GM18907 (cell line): ENCODE data around the gene NPTN.
"Not testable (repeated sequence)": the region's sequence is repeated elsewhere in the genome, so short reads cannot be mapped to it uniquely, and the experiment has no call there.

Experiments
- ATAC-seq: cut with Tn5 transposase; IDR thresholded peaks from one replicate; pipeline ENCODE4 v1.9.1; 2021; ENCODE audit warnings: mild to moderate bottlenecking, moderate library complexity; ENCODE audit not compliant: unreplicated experiment

The NPTN gene

DNA sequence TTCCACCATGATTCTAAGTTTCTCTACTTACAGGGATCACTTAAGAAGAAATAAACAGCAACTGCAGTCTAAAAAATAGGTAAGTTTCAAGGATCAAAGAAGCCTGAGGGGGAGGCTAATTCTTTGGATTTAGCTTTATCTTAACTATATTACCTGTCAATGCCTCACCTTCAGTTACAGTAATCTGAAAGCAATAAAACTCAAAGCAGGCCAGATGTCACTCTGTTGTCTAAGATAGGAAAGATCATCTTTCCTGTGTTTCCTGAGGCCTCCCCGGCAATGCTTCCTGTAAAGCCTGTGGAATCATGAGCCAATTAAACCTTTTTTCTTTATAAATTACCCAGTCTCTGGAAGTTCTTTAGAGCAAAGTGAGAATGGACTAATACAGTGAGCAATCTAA, 60.2 kb downstream of the NPTN start:
- ATAC-seq, result no peak

DNA sequence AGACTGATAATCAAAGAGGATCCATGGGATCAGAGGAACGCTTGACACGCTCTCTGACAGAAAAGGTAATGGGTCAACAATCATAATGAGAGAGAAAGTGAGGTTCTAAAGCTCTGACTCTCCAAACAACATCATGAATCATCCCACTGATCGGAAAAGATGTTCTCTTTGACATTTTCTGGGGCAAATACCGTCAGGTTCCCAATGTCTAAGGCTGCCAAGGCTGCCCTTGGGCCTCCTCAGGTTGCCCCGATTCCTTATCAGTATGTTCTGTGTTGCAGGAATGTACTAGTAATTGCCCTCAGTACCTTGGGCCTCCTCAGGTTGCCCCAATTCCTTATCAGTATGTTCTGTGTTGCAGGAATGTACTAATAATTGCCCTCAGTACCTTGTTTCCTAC, 60.9 kb downstream of the NPTN start:
- ATAC-seq, result no peak

DNA sequence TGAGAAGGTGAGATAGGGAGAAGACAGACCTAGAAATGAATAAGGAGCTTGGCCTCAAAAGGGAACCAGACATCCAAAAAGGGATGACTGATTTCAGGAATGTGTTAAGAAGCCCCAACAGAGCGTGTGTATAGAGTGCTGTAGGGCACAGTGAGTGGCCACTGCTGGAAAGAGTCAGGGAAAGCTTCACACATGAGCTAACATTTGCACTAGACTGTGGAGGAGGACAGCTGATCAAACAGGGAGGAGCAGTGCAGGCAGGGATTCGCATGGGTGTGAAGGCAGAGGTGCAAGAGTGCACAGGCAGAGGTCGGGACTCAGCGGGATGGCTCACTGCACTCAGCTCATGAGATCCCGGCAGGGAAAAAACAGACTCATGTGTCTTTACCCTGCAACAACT, 61.8 kb downstream of the NPTN start:
- no peak for ATAC-seq

DNA sequence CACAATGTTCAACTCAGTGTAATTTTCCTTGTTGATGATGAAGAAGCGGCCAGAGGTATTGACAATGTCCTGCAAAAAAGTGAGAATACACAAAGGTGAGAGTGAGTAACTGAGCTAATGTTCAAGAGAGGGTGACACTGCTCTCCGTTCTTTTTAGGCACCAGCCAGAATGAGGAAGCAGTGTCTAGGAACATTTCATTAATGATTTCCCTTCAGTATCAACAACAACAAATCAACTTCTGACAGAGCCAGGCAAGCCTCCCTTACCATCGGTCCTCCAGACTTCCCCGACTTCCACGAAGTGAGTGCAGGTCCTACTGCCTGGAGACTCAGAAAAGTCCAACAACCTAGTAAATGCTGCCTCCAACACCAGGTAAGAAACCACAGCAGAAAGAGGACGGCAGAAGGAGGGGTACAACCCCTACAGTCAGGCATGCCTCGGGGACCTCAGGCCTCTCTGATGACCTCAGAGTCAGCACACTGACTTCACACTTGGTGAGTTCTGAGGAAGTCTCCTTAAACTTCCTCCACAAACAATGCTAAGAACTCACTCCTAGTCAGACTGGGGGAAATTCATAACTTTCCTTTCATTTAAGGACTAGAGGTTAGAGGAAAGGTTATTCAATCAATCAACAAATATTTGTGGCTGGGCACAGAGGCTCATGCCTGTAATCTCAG, 62.7 kb downstream of the NPTN start:
- ATAC-seq, result no peak

DNA sequence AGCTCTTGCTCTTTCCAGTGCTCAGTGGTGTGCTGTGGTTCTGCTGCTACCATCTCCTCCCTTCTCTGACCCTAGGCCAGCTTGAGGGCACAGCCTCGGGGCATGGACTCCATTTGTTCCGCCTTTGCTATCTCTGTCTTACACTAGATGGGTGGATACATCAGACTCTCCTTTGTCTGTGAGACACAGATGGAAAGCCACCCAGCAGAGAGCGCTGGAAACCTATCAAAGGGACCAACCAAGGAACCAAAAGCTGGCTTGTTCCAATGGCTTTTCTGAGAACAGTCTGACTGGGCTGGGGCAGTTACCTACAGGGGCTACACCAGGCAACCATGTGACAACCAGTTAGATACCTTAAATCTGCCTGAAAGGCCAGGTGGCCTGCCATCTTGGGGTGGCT, 63.8 kb downstream of the NPTN start:
- ATAC-seq, result no peak

DNA sequence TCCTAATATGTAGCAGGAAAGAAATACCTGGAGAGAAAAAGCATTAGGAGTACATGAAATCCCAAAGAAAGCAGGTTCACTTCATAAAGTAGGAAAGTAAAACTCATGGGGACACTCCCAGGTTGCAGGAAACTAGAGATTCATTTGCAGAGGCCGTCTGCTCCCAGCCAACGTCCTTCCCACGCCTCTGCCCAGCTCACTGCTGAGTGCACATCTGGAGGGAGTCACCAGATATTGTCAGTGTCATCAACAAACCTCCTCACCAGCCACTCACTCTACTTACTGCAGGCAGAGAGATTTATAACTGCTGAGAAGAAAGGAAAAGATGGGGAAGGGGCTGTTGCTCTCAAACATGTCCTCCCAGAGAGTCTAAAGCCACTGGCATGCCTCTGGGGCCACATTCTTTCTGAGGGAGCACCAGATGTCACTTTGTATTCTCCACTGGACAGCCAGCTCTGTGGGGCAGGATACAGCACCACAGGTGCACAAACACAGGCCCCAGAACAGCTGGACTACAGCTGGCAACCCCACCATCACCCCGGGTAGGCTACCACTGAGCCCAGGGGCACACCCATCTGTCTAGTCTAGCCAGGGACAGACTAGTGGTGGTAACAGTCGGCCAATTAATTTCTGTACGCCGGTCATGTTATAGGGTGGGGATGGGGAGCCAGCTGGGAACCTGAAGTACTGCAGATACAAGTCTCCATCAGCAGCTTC, 64.5 kb downstream of the NPTN start:
- ATAC-seq, result no peak

DNA sequence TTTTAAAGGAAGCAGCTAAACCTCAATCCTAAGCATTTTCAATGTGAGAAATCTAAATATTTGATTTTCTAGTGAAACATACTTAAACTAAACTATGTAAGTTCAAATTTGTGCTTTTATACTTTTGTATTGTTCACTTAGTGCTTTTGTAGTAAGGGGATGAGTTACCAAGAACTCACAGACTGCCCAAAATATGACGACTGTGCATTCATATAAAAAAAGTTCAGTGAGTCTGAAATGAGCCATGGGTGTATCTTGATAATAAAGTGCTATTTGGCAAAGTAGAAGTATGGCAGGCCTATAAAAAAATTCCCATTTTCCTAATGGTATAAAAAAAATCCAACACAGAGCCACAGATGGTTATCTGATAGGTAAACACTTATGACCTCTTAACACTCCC, 66.2 kb downstream of the NPTN start:
- ATAC-seq, result no peak

DNA sequence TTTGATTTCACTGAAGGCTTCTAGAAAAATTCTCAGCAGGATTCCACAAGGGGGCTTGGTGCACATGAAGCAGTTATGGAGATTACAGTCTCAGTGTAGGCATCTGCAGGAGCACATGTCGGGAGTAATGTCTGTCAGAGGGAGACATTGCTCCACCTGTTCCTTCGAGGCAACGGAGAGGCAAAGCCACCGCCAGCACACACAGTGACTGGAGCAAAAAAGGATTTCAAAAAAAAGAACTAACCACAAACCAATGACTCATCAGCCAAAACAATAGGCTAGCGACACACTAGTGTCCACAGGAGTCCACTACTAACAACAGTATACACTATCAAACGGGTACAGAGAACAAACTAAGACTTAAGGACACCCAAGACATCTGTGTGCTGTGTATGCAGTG, 68.9 kb downstream of the NPTN start:
- no peak for ATAC-seq

DNA sequence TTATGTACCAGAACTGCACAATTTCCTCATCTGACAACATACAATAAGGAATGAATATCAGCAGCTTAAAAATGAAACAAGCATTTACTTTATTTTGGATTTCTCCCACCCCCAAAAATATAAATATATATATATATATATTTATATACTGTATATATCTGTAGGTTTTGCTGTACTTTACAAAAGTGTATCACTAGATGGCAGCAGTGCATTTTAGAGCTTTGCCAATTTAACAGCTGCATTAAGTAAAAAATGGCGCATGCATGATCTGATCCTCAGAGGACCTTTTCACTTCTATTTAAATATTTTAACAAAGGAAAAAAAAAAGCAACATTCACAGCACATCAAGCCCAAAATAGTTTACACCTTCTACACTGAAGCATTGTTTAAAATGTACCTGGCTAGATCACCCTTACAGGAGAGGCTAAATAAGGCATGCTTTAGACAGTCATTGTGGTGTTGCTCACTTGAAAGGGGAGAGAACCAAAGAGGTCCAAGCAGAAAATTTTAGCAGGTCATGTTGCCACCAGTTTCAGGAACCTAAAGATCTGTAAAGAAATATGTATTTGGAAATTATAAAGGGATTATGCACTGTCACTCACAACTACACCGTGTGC, 72.6 kb downstream of the NPTN start:
- no peak for ATAC-seq

DNA sequence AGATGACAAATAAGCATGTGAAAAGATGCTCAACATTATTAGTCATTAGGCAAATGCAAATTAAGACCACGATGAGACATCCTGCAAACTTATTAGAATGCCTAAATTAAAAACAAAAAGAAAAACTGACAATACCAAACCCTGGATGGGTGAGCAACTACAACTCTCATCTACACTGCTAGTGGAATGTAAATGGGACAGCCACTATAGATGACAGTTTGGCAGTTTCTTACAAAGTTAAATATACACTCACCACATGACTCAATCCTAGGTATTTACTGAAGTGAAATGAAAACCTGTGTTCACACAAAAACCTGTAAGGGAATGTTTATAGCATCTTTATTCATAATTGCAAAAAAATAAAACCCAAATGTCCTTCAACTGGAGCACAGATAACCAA, 74.7 kb downstream of the NPTN start:
- no peak for ATAC-seq

DNA sequence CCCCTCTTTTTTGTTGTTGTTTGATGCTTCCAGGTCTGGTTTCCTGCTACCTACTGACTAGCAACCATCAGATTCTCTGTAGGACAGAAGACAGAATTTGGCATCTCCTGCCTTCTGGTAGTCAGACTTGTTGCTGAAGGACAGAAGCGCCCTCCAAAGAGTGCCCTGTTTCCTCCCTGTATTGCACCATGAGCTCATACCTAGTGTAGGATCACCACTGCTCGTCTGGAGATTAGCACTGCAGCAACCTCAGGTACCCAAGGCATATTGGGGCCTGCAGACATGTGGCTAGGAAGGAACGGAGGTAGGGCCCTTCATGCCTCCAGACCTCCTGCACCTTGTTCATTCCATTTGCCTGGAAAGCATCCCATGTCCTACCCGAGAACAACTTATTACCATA, 78.1 kb downstream of the NPTN start:
- no peak for ATAC-seq

DNA sequence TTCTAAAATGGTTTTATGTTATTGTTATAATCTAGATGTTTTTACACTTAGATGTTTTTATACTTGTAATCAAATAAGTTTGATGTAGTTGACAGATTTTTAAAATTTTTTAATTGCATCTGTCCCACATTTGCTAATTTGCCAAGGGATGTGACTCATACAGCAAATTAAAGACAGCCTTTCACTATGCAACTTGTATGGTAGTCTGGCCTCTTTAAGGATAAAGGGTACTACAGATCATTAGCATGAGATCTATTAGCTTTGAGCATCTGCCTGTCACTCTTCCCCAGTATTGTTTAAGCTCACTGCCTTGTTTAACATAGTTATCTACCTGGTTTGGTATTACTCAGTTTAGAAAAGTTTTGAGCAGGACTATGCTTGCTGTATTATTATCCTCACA, 83.0 kb downstream of the NPTN start:
- ATAC-seq, result no peak

DNA sequence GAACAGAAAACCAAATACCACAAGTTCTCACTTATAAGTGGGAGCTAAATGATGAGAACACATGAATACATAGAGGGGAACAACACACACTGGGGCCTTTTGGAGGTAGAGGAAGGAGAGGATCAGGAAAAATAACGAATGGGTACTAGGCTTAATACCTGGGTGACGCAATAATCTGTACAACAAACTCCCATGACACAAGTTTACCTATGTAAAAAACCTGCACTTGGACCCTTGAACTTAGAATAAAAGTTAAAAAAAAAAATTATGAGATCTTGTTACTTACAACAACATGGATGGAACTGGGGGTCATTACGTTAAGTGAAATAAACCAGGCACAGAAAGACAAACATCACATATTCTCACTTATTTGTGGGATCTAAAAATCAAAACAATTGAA, 84.3 kb downstream of the NPTN start:
- not testable (repeated sequence) for ATAC-seq

DNA sequence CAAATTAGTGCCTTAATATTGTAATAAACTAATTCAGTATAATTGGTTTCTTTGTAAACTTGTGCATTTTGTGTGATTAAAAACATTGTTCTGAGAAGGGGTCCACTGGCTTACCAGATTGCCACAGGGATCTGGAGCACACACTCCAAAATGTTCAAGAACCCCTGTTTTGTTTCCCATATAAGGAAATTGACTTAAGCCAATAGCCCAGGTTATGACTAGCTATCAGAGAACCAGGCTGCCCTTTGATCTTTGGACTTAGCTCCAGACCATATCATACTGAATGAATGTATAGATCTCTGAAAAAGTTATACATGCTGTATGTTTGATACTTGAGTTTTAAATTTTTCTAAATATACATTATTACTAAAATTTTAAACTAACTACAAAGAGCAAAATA, 91.7 kb downstream of the NPTN start:
- ATAC-seq, result no peak

DNA sequence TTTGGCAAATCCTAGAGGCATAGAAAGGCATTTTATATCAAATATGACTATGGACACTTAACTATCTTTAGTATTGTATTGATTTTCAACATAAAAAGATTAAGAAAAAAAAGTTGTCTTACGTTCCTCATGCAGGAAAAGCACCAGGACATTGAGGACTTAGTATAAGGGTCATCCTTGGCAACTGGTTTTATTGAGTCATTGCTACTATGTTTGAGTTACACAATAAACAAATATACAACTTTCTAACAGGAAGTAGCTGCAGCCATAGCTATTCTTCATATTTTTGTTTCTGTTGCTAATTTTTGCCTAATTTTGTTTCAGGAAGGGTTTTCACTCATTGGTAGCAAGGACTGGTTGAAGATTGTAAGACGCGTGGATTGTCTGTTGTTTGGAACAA, 93.0 kb downstream of the NPTN start:
- no peak for ATAC-seq

DNA sequence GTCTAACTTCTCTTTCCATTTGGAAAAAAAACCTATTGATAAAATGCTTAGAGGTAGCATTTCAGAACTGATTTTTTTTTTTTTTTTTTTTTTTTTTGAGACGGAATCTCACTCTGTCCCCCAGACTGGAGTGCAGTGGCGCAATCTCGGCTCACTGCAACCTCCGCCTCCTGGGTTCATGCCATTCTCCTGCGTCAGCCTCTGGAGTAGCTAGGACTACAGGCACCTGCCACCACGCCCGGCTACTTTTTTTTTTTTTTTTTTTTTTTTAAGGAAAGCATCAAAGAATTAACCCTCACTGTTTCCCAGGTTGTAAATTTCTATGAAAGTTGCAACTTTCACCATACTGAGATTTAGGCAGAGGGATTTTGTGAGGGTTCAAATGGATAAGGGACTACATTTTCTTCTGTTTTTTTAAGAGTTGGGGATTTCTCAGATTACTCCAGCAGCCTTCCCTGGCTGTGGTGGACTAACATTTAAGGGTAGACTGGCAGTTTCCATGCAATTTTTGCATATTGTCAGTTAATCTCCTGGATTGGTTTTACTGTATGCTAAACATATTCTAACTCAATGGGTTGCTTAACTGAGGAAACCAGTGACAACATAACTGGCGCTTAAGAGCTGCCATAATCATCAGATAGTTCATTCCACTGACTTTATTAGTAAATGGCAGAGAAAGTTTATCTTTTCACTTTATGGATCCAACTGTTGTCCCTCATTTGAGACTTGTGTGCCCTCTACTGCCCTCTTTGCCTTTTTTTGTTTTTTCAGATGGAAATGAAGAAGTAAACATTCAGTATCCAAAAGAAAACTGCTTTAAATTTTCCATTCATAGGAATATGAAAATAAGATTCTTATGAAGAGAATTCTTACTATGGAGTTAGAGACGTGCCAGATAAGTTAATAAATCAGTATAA, 93.7 kb downstream of the NPTN start:
- ATAC-seq, result no peak

DNA sequence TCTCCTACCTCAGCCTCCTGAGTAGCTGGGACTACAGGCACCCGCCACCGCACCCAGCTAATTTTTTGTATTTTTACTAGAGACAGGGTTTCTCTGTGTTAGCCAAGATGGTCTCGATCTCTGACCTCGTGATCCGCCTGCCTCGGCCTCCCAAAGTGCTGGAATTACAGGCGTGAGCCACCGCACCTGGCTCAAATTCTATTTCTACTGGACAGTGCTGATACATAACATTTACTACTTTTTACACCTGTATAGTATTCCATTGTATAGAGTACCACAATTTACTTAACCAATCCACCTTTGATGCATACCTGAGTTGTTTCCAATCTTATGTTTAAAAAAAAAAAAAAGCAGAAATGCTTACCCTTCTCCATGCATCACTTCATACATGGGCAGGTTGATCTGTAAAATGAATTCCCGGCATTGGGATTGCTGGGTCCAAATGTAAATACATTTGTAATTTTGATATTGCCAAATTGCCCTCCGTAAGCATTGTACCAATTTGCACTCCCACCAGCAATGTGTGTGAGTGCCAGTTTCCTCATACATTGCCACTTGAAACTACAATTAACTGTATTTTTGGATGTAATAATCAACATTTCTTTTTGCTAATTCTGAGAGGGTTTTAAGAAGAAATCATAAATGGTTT, 94.5 kb downstream of the NPTN start:
- ATAC-seq, result no peak

DNA sequence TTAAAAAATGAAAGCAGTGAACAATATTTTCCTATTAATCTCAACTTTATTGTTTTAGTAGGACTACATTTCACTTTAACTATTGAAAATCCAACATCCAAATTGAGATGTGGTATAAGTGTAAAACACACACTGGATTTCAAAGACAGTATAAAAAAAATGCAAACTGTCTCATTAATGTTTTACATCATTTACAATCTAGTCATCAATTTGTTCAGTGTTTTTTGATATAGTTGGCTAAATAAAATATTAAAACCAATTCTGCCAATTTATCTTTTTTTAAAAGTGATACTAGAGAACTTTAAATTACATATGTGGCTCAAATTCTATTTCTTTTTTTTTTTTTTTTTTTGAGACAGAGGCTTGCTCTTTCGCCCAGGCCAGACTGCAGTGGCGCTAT, 95.1 kb downstream of the NPTN start:
- ATAC-seq, result no peak

DNA sequence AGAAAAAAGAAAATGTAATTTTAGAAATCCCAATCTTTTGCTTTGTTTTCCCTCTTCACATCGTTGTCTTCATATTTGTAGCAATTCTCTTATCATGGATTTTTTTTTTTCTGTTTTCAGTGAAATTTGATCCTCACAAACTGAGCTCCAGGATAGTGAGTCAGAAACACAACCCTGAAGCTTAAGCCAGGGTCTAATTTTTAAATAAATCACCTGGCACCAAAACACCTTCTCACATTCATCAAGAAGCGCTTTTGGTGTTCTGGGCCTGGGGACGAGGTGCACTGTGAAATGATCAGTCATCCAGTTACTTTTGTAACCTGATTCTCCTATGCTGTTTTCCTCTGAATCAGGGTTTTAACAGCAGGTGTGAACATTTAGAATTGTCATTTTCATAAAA, 102.5 kb downstream of the NPTN start:
- ATAC-seq, result no peak

DNA sequence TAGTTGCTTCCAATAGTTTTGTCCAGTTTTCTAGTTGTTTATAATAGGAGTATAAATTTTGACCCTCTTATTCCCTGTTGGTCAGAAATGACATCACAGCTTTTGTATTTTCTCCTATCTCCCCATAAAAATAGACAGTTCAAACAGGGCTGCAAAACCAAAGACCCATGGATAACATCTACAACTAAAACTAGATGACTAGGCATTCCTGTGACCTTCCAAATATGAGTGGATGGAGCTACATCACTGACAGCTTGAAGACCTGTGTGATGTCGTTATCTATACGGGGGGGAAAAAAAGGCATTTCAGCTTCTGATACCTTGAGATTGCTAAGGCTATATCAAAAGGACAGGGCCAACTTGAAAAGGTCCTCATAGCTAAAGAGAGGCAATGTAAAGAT, 105.6 kb downstream of the NPTN start:
- no peak for ATAC-seq

DNA sequence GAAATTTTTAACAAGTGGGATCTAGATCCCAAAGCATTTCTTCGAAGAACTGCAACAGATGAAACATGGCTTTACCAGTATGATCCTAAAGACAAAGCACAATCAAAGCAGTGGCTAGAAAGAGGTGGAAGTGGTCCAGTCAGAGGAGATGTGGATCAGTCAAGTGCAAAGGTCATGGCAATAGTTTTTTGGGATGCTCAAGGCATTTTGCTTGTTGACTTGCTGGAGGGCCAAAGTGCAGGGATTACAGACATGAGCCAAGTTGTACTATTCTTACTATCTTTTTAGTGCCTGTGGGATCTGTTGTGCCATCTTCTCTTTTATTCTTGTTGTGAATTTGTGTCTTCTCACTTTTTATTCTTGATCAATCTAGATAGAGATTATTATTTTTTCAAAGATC, 108.3 kb downstream of the NPTN start:
- ATAC-seq, result no peak
